ENCODE measurements around the gene RLN3.
"Not testable (repeated sequence)": the region's sequence is repeated elsewhere in the genome, so short reads cannot be mapped to it uniquely, and the experiment has no call there.

RLN3 gene

DNA sequence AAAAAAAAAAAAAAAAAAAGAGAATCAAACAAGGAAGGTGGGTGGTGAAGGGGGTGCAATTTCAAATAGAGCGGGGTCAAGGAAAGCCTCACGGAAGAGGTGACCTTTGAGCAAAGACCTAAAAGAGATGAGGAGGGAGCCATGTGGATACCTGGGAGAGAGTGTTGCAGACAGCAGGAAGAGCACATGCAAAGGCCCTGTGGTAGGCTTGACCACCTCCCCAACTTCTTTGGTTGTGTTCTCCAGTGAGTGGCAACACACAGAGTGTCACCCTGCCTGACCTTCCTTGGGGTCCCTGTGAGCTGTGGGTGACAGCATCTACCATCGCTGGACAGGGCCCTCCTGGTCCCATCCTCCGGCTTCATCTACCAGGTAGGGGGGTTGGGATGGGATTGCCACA is 22.6 kb downstream of the RLN3 start:
- DNase-seq, result no peak
- in situ Hi-C loops (cut with MboI; ENCODE audit: low pct_unique_long_range_greater_than_20kb, low sequenced_read_pairs), result loop anchor here (25.0 kb wide), 1 partner anchor 163 kb away; the partner anchor contains the start of gene NANOS3

DNA sequence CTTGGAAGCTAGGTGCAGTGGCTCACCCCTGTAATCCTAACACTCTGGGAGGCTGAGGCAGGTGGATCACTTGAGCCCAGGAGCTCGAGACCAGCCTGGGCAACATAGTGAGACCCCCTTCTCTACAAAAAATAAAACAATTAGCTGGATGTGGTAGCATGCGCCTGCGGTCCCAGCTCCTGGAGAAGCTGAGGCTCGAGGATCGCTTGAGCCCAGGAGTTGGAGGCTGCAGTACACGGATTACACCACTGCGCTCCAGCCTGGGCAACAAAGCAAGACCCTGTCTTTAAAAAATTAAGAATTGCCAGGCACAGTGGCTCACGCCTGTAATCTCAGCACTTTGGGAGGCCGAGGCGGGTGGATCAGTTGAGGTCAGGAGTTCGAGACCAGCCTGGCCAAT is 23.0 kb downstream of the RLN3 start:
- in situ Hi-C loops (cut with MboI; ENCODE audit: low pct_unique_long_range_greater_than_20kb, low sequenced_read_pairs), result loop anchor here (25.0 kb wide), 1 partner anchor 164 kb away; the partner anchor contains the start of gene NANOS3
- not testable (repeated sequence) for DNase-seq

DNA sequence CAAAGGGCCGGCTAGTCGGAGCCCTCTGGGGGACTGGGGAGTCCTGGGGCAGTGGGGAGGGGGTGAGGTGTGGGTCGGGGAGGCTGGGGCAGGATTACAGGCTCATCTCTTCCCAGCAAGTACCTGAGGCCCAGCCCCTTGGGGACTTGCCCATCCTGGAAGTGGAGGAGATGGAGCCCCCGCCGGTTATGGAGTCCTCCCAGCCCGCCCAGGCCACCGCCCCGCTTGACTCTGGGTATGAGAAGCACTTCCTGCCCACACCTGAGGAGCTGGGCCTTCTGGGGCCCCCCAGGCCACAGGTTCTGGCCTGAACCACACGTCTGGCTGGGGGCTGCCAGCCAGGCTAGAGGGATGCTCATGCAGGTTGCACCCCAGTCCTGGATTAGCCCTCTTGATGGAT is 24.0 kb downstream of the RLN3 start:
- no peak for DNase-seq
- in situ Hi-C loops (cut with MboI; ENCODE audit: low pct_unique_long_range_greater_than_20kb, low sequenced_read_pairs), result loop anchor here (25.0 kb wide), 1 partner anchor 165 kb away; the partner anchor contains the start of gene NANOS3

DNA sequence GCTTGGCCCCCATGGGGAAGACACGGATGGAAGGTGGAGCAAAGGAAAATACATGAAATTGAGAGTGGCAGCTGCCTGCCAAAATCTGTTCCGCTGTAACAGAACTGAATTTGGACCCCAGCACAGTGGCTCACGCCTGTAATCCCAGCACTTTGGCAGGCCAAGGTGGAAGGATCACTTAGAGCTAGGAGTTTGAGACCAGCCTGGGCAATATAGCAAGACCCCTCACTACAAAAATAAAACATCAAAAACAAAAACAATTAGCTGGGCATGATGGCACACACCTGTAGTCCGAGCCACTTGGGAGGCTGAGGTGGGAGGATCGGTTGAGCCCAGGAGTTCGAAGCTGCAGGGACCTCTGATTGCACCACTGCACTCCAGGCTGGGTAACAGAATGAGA is 24.5 kb downstream of the RLN3 start:
- in situ Hi-C loops (cut with MboI; ENCODE audit: low pct_unique_long_range_greater_than_20kb, low sequenced_read_pairs), result loop anchor here (25.0 kb wide), 1 partner anchor 165 kb away; the partner anchor contains the start of gene NANOS3

DNA sequence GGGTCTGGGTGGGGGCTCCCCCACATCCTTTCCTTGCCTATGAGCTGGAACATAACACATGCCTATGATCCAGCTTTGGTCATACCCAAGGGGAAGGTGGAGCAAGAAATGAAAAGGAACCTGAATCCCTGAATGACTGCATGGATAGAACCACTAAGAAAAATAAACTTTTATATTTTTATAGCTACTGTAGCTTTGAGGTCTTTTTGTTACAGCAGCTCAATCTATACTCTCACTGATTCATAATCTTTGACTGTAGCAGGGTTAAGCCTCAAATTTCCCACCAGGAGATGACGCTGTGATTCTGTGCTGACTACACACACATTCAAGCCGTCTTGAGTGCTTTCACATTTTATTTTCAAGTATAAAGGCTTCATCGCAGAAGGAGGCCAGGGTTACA is 25.1 kb downstream of the RLN3 start:
- in situ Hi-C loops (cut with MboI; ENCODE audit: low pct_unique_long_range_greater_than_20kb, low sequenced_read_pairs), result loop anchor here (25.0 kb wide), 1 partner anchor 166 kb away; the partner anchor contains the start of gene NANOS3
- DNase-seq, result no peak

More for the DNA sequence above, 24.5 kb downstream of the RLN3 start:
- no peak for DNase-seq

DNA sequence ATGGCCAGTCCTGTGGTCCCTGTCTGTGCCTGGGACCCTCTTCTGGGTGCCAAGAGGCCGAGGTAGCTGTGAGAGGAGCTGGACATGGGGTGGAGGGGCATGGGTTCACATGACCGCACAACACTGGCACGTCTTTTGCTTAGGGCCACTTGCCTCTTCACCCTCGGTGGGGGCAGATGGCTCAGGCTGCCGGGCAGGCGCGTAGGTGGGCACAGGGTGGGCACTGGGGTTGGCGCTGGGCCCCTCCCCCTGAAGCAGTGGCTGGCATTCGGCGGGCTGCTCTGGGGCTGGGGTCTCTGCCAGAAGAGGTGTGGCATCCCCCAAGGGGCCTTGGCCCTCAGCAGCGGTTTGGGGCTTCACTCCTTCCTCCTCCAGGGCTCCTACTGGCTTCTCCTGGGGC is 25.6 kb downstream of the RLN3 start:
- in situ Hi-C loops (cut with MboI; ENCODE audit: low pct_unique_long_range_greater_than_20kb, low sequenced_read_pairs), result loop anchor here (25.0 kb wide), 1 partner anchor 166 kb away; the partner anchor contains the start of gene NANOS3

DNA sequence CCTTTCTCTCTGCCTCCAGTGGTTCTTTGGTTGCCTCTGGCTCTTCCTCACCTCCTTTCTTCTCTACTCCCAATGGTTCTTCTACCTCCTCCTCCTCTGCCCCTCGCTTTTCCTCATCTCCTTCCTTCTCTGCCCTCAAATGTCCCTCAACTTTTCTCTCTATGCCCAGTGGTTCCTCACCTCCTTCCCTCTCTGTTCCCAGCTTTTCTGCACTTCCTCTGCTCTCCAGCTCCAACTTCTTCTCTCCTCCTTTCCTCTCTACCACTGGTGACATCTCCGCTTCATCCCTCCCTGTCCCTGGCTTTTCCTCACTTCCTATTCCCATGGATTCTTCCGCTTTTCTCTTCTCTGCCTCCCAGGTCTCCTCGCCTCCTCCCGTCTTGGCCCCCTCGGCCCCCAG is 26.2 kb downstream of the RLN3 start:
- no peak for DNase-seq
- in situ Hi-C loops (cut with MboI; ENCODE audit: low pct_unique_long_range_greater_than_20kb, low sequenced_read_pairs), result loop anchor here (25.0 kb wide), 1 partner anchor 167 kb away; the partner anchor contains the start of gene NANOS3

More for the DNA sequence above, 25.6 kb downstream of the RLN3 start:
- DNase-seq, result no peak

DNA sequence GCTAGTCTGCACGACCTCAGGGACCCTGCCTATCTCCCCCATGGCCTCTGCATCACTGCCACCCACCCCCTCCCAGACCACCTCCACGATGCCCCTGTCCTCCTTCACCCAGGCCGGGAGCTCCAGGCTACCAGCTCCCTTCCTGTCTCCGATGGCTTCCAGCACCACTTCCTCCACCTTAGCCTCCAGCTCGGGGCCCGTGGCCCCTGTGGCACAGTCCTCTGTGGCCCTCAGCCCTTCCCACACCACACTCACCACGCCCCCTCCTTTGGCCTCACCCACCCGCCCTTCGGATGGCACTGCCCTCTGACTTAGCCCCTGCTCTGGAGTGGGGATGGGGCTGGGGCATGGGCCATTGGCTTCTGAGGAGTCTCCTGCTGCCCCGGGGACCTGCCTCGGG is 26.8 kb downstream of the RLN3 start:
- in situ Hi-C loops (cut with MboI; ENCODE audit: low pct_unique_long_range_greater_than_20kb, low sequenced_read_pairs), result loop anchor here (25.0 kb wide), 1 partner anchor 167 kb away; the partner anchor contains the start of gene NANOS3
- no peak for DNase-seq

DNA sequence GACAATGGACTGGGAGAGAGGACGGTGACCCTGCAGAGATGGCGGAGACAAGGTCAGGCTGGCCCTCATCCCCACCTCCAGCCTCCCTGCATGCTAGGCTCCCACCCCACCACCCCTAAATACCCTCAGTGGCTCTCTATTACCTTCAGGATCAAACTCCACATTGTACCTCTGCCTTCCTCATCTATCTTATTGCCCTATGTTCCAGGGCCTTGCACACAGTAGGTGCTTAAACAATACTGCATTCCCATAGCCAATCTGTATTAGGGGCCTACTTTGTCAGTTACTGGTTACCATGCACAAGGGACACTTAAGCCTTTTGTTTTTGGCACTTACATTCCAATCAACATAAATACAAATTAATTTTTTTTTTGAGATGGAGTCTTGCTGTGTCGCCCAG is 27.4 kb downstream of the RLN3 start:
- DNase-seq, result no peak
- in situ Hi-C loops (cut with MboI; ENCODE audit: low pct_unique_long_range_greater_than_20kb, low sequenced_read_pairs), result loop anchor here (25.0 kb wide), 1 partner anchor 168 kb away; the partner anchor contains the start of gene NANOS3

DNA sequence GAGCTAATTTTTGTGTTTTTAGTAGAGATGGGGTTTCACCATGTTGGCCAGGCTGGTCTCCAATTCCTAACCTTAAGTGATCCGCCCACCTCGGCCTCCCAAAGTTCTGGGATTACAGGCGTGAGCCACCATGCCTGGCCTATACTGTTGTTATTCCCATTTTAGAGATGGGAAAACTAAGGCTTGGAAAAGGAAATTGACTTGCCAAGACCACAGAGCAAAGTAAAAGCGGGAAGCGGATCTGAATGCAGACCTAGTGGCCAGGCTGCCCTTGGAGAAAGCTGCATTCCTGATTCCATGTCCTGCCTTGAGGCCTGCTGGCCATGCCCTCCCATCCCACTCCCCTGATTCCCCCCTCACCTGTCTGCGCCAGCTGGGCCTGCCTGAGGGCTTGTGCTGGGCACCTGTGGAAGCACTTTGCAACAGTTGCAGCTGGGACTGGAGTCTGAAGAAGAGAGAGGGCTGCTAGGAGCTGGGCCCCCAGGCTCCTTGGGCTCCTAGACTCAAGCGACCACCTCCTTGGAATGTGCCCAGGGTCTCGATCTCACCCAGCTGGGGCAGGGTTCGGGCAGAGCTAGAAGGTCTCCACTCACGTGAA is 28.2 kb downstream of the RLN3 start:
- in situ Hi-C loops (cut with MboI; ENCODE audit: low pct_unique_long_range_greater_than_20kb, low sequenced_read_pairs), result loop anchor here (25.0 kb wide), 1 partner anchor 169 kb away; the partner anchor contains the start of gene NANOS3
- DNase-seq, result no peak

DNA sequence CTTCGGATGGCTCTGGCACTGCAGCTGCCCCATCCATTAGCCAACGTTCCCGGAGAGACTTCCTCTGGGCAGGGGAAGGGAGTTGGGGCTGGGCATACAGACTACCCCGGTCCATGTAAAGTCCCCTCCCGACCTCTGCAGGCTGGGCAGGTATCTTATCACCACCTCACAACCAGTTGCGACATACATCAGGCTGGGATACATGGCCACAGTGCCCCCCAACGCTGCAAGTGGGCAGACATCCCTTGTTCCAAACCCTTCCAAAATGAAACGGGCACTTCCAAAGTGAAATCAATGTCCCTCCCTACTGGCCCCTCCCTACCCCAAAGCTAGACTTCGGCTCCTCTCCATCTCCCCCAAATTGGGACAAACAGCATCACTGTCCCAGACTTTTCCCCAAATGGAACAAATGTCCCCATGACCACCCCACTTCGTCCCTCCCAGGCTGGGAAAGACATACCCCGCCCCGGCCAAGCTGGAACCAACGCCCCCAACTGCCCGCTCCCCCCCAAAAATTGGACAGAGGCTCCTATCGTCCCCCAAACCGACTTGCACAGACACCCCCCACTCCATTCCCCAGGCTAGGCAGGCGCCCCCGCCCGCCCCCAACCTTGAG is 28.9 kb downstream of the RLN3 start:
- no peak for DNase-seq
- in situ Hi-C loops (cut with MboI; ENCODE audit: low pct_unique_long_range_greater_than_20kb, low sequenced_read_pairs), result loop anchor here (25.0 kb wide), 1 partner anchor 170 kb away; the partner anchor contains the start of gene NANOS3

DNA sequence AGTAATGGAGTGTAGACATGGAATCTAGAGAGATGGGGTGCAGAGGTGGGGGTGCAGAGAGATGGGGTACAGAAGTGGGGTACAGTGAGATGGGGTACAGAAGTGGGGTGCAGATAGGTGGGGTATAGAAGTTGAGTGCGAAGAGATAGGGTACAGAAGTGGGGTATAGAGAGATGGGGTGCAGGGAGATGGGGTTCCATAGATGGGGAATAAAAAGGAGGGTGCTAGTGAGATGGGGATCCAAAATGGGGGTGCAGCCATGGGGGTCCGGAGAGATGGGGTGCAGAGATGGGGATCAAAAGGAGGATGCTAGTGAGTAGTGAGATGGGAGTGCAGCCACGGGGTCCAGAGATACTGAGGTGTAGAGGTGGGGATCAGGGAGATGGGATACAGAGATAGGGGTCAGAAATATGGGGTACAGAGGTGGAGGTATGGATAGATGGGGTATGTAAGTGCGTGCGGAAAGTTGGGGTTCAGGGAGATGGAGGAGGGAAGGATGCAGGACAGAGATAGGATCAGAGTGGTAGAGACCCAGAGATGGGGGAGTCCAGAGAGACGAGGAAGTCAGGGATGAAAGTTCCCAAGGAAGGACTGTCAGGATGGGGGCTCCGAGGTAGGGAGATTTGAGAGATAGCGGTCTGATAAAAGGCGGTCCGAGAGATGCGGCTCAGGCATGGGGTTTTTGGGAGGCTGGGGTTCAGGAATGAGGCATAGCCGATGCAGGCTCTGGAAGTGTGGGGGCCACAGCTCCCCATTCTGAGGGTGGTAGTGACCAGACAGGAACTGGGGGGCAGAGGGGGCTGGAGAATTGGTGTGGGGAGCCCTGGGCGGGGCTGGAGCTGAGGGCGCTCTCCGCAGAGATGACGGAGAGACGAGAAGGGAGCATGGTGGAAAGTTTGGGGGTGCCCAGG is 30.5 kb downstream of the RLN3 start:
- no peak for DNase-seq
- in situ Hi-C loops (cut with MboI; ENCODE audit: low pct_unique_long_range_greater_than_20kb, low sequenced_read_pairs), result loop anchor here (25.0 kb wide), 1 partner anchor 171 kb away; the partner anchor contains the start of gene NANOS3

DNA sequence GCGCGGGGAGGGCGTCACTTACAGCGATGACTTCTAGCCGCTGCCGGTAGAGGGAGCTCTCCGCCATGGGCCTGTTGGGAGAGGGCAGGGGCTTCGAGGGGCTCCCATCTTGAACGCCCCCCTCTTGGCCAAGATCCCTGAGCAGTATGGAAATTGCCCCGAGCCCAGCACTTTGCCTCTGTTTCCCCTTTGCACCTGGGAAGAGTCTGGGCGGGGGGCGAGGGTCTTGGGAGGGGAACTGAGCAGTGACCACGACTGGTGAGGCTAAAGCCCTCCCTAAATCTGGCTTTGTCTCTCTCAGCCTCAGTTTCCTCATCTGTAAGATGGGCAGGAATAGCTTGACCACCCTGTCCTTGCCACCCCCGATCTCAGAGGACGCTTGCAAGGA is 31.1 kb downstream of the RLN3 start:
- in situ Hi-C loops (cut with MboI; ENCODE audit: low pct_unique_long_range_greater_than_20kb, low sequenced_read_pairs), result loop anchor here (25.0 kb wide), 1 partner anchor 172 kb away; the partner anchor contains the start of gene NANOS3
- DNase-seq, result no peak

DNA sequence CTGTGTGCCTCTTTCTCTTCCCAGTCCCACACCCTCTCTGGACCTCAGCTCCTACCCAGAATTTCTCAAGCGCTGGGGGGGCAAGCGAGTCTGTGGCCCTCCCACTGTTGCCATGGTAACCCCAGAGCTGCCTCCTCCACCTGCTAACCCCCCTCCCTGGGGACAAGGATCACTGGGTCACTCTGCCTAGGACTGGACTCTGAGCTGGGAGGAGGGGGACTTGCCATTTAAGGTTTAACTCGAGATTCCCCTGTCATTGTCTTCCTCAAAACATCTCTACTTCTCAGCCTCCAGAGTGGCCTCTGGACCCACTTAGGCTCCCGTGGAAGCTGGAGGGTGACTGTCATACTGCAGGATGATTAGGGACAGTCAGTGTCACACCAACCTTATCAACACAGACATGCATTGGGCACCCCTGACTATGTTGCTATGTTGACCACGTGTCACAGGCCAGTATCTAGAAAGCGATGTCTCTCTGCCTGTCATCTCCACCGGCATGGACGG is 31.8 kb downstream of the RLN3 start:
- no peak for DNase-seq
- in situ Hi-C loops (cut with MboI; ENCODE audit: low pct_unique_long_range_greater_than_20kb, low sequenced_read_pairs), result loop anchor here (25.0 kb wide), 1 partner anchor 172 kb away; the partner anchor contains the start of gene NANOS3

DNA sequence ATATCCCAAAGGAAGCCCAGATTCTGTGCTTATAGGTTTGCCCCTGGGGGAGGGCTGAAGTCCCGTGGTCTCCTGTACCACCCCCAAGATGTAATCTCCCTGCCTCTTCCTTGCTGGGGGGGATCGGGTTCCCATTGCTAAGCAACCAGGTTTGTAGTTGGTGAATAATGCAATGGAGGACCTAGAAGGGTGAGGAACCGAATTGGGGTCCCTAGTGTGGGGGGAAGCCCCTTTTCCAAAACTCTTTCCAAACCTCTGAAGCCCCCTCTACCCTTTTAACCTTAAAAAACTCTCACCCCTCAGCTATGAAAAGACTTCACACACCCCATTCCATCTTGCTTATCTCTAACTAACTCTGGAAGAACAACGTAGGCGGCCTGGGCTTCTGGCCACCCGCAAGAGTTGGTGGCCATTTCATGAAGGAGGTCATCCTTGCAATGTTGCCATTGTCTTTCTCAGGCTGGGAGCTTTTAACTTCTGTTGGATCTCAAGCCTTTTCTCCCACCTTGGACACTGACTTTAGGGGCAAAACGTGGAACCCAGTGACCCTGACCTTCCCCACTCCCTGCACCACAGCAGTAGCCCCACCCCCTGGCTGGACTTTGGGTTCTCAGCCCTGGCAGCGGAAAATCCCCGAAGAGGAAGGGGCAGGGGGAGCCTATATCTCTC is 33.3 kb downstream of the RLN3 start:
- in situ Hi-C loops (cut with MboI; ENCODE audit: low pct_unique_long_range_greater_than_20kb, low sequenced_read_pairs), result loop anchor here (25.0 kb wide), 1 partner anchor 174 kb away; the partner anchor contains the start of gene NANOS3
- DNase-seq, result no peak

DNA sequence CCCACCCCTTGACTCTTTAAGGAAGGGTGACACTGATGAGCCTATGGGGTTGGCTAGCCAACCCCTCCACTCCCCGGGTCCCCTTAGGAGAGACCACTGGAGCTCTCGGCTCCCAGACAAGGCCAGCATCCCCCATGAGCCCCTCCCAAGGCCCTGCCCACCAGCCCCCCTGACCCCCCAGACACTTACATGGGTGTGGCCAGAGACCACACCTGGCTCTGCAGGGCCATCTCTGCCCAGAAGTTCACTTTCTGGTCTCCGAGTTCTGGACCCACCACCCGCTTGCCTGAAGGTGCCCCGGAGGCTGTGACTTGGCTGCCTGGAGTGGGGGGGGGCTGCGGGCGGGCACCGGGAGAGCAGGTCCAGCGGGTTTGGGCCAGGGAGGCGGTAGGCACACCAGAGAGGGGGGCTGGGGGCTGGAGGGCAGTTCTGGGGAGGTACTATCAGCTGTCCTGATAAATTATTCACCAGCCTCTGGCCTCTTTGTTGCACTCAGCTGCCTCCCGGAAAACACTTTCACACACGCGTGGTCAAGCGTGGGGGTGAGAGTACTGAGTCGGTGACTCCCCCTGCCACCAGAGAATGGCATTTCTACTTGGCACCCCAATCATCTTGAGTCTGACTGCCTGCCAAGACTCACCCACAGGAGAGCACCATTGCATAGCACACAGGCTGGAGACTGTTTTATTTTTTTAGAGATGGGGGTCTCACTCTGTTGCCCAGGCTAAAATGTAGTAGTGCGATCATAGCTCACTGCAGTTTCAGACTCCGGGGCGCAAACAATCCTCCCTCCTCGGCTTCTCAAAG is 34.0 kb downstream of the RLN3 start, which contains the start of gene PALM3:
PALM3 (minus strand) TSS at position 326 of the 807 bp plus-strand sequence; CDS start at position 230, 96 bp downstream.
- no peak for DNase-seq
- in situ Hi-C loops (cut with MboI; ENCODE audit: low pct_unique_long_range_greater_than_20kb, low sequenced_read_pairs), result loop anchor here (25.0 kb wide), 1 partner anchor 175 kb away; the partner anchor contains the start of gene NANOS3

DNA sequence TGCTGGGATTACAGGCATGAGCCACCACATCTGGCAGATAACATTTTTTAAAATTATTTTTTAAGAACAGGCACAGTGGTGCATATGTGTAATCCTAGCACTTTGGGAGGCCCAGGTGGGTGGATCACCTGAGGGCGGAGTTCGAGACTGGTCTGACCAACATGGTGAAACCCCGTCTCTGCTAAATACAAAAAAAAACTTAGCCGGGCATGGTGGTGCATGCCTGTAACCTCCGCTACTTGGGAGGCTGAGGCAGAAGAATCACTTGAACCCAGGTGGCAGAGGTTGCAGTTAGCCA is 34.6 kb downstream of the RLN3 start:
- in situ Hi-C loops (cut with MboI; ENCODE audit: low pct_unique_long_range_greater_than_20kb, low sequenced_read_pairs), result loop anchor here (25.0 kb wide), 1 partner anchor 175 kb away; the partner anchor contains the start of gene NANOS3
- no peak for DNase-seq

Measured in KBM-7 (cell line).